Ishikawa (cell line): ENCODE measurements around the gene KCTD16.

Experiments
- CEBPB ChIP-seq: IDR thresholded peaks from 2 replicates; pipeline ENCODE4 v1.6.1; 2012
- CREB1 ChIP-seq: IDR thresholded peaks from 2 replicates; pipeline ENCODE4 v1.6.1; 2012; ENCODE audit warnings: low read depth
- EGR1 ChIP-seq: IDR thresholded peaks from 2 replicates; pipeline ENCODE4 v1.6.1; 2012
- EP300 ChIP-seq: IDR thresholded peaks from 2 replicates; pipeline ENCODE4 v1.6.1; 2012; ENCODE audit warnings: borderline replicate concordance
- FOXM1 ChIP-seq: IDR thresholded peaks from 2 replicates; pipeline ENCODE4 v1.6.1; 2012; ENCODE audit warnings: low read depth, borderline replicate concordance
- MAX ChIP-seq: IDR thresholded peaks from 2 replicates; pipeline ENCODE4 v1.6.1; 2012
- NFIC ChIP-seq: IDR thresholded peaks from 2 replicates; pipeline ENCODE4 v1.6.1; 2012
- RAD21 ChIP-seq: IDR thresholded peaks from 2 replicates; pipeline ENCODE4 v1.6.1; 2012; ENCODE audit warnings: low read depth
- REST ChIP-seq: IDR thresholded peaks from 2 replicates; pipeline ENCODE4 v1.6.1; 2012; ENCODE audit warnings: low read depth, mild to moderate bottlenecking
- TAF1 ChIP-seq: IDR thresholded peaks from 2 replicates; pipeline ENCODE4 v1.6.1; 2012; ENCODE audit warnings: low read depth, mild to moderate bottlenecking
- TCF12 ChIP-seq: IDR thresholded peaks from 2 replicates; pipeline ENCODE4 v1.6.1; 2012; ENCODE audit warnings: low read depth
- TEAD4 ChIP-seq: IDR thresholded peaks from 2 replicates; pipeline ENCODE4 v1.6.1; 2012
- YY1 ChIP-seq: IDR thresholded peaks from 2 replicates; pipeline ENCODE4 v1.6.1; 2012; ENCODE audit warnings: low read depth
- ZBTB7A ChIP-seq: IDR thresholded peaks from 2 replicates; pipeline ENCODE4 v1.6.1; 2012; ENCODE audit warnings: low read depth
- TF ChIP-seq, protein P1 (sequence below): IDR thresholded peaks from 2 replicates; pipeline ENCODE4 v1.6.1; 2012

The KCTD16 gene

DNA sequence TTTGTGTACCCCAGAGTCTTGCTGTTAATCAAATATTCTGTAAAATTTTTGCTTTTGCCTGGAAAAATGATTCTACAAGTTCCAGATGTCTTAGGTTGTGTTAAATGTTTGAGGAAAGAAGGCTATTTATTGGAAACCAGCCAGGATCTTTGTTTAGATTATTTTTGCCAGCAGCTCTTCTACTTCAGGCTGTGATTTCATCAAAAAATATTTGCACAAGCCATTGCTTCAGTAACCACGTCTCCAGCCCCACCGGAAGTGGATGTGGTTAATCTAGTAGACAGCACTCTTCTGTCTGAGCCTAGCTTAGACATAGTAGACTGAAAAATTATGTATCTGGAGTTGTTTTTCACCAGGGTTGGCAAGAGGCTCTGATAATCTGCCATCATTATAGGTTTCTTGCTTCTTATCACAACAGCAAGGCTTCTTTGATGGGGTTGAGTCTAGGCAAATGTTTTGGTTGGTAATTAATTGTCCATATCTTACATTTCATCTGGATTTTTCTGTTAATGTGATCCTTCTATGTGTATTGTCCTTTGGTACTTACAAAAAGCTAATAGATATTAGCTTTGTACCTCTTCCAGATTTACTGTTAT lies 17.1 kb downstream of the KCTD16 start:
- TF ChIP-seq TCF12 (no peak), TAF1 (no peak), RAD21 (no peak), EGR1 (no peak), NFIC (no peak), TEAD4 (no peak)
- TF ChIP-seq, protein P1, sequence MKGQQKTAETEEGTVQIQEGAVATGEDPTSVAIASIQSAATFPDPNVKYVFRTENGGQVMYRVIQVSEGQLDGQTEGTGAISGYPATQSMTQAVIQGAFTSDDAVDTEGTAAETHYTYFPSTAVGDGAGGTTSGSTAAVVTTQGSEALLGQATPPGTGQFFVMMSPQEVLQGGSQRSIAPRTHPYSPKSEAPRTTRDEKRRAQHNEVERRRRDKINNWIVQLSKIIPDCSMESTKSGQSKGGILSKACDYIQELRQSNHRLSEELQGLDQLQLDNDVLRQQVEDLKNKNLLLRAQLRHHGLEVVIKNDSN: no peak

DNA sequence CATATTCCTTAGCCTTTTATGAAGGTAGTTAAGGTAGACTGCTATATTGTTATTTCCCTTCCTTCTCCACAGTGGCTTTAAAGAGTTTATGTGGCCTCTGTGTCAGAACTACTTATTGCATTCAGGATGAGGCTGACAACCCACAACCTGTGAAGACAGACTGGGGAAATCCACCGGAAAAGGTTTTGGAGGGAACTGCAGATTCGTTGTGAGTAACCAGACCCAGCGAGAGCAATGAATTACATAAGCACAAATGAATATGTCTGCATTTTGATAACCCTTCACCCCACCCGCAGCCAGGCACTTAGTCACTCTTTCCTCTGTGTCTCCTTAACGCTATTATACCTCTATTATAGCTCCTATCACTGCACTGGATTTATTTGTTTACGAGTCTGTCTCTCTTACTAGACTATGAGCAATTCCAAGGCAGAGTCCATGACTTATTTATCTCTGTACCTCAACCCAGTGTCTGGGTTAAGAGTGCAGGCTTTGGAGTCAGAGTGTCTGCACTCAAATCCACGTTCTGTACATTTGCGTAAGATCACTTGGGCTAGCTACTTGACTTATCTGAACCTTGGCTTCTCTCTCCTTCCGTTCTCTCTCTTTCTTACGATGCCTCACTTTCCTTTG lies 19.2 kb downstream of the KCTD16 start:
- TF ChIP-seq EGR1 (no peak), FOXM1 (no peak), NFIC (no peak), TEAD4 (no peak), YY1 (no peak), MAX (no peak), CEBPB (no peak)

DNA sequence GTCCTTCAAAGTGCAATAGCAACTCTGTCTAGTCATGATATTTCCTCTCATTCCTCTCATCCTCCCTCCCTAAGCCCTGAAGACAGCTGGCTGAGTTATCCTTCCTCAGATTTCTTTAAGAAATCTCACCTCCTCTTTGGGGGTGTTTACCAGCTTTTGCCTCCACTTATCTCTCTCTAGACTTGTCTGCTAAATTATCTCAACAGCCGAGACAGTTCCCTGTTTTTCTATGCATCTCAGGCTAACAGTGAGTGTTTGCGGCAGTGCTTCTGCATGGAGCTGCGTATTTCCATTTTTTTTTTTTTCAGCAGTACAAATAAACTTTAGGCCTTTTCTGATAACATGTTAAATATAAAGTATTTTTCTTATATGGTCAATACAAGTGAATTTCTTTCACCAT lies 20.9 kb downstream of the KCTD16 start:
- TF ChIP-seq FOXM1 (no peak), REST (no peak), TCF12 (no peak), YY1 (no peak), RAD21 (no peak), TAF1 (no peak), CREB1 (no peak), MAX (no peak), ZBTB7A (no peak)

- TF ChIP-seq CEBPB (no peak), RAD21 (peak; percentile 12; the same call in 1 of the 2 replicates)
These were observed 21.3 kb downstream of the KCTD16 start for GRCh38 chr5:144191998-144192397.

DNA sequence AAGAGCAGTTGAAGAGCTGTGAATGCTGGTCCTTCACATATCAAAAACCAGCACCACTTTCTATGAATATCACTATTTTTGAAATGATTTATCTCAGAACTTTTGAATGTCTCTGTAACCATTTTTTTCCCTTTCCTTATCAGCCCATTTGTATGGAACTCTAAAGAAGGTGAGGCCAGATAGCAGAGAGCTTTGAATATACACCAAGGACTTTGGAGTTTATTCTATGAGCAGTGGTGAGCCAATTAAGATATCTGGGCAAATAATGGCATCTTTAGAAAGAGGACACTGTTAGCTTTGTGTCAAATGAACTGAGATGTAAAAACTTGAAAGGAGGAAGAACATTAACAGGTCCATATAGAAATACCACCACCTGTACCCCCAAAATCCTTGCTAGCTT lies 22.0 kb downstream of the KCTD16 start:
- TF ChIP-seq TAF1 (no peak), EP300 (no peak), YY1 (no peak), MAX (no peak), CREB1 (no peak), TCF12 (no peak), NFIC (no peak), RAD21 (no peak), REST (no peak), TEAD4 (no peak), EGR1 (no peak)

DNA sequence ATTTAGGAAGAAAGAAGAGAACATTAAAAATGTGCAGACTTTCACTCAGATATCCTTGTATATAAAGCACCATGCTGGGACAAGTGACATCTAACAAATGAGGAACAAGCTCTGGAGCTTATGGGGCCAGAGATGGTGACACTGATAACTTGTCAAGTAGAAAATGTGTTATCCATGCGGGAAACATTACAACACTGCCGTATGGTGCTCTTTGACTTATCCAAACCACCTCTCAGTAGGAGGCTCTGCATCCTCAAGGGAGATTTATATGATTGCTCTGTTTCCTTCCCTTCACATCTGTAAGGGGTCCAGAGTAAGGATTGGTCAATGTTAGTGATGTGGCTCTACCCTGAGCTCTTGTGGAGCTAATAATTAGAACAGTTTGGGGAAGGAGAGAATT lies 23.5 kb downstream of the KCTD16 start:
- TF ChIP-seq EGR1 (no peak), REST (no peak), YY1 (no peak), MAX (no peak), TCF12 (no peak), TAF1 (no peak), EP300 (no peak)
